Measurements from ENCODE around the gene CA6.
A peak's percentile ranks its signal among the peaks of the same experiment; 100 is the strongest.
"Not testable (repeated sequence)": the region's sequence is repeated elsewhere in the genome, so short reads cannot be mapped to it uniquely, and the experiment has no call there.

Gene CA6

DNA sequence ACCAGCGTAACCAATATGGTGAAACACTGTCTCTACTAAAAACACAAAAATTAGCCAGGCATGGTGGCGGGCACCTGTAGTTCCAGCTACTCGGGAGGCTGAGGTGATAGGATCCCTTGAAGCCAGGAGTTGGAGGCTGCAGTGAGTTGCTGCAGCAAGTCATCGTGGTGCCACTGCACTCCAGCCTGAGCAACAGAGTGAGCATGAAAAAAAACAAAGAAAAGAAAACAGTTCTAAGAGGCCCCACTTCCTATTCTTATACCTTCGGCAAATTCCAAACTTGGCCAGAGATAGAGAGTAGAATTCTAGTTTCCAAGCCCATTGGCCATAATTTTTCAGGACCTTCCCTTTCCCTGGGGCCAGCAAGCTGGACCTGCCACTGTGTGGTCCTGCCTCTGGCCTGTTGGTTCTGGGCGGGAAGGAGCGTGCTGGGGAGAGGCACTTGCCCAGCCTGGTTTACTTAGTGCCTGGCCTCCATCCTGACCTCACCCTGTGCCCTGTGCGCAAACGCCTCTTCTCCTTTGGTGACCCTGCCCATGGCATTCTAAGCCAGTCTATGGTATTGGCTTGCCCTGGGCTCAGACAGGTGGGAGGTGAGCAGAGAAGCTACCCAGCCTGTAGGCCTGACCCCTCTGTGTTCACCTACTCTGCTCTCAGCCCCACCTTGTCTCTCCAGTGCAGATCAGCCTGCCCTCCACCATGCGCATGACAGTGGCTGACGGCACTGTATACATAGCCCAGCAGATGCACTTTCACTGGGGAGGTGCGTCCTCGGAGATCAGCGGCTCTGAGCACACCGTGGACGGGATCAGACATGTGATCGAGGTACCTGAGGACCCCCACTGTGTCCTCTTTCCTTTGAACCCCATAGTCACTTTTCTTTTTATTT lies 11.0 kb downstream of the CA6 start:
- DNase-seq (ENCODE audit: extremely low spot score), result no peak
- POLR2A ChIA-PET, result no interaction called here
- CTCF ChIA-PET, result no interaction called here
- TF ChIP-seq ELF4 (IDR thresholded peaks at IDR 0.05) (no peak), ZNF384 (IDR thresholded peaks at IDR 0.05) (no peak), TARDBP (IDR thresholded peaks at IDR 0.05) (no peak), BHLHE40 (IDR thresholded peaks at IDR 0.05; ENCODE audit: borderline replicate concordance) (no peak), FOXK2 (IDR thresholded peaks at IDR 0.05) (no peak), HDGF (IDR thresholded peaks at IDR 0.05; ENCODE audit: borderline replicate concordance) (no peak), CTBP1 (IDR thresholded peaks at IDR 0.05; ENCODE audit: borderline replicate concordance) (no peak), SUZ12 (IDR thresholded peaks at IDR 0.05) (no peak), NFRKB (IDR thresholded peaks at IDR 0.05) (no peak)
- TF ChIP-seq, protein P1, sequence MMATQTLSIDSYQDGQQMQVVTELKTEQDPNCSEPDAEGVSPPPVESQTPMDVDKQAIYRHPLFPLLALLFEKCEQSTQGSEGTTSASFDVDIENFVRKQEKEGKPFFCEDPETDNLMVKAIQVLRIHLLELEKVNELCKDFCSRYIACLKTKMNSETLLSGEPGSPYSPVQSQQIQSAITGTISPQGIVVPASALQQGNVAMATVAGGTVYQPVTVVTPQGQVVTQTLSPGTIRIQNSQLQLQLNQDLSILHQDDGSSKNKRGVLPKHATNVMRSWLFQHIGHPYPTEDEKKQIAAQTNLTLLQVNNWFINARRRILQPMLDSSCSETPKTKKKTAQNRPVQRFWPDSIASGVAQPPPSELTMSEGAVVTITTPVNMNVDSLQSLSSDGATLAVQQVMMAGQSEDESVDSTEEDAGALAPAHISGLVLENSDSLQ (IDR thresholded peaks at IDR 0.05), result no peak

DNA sequence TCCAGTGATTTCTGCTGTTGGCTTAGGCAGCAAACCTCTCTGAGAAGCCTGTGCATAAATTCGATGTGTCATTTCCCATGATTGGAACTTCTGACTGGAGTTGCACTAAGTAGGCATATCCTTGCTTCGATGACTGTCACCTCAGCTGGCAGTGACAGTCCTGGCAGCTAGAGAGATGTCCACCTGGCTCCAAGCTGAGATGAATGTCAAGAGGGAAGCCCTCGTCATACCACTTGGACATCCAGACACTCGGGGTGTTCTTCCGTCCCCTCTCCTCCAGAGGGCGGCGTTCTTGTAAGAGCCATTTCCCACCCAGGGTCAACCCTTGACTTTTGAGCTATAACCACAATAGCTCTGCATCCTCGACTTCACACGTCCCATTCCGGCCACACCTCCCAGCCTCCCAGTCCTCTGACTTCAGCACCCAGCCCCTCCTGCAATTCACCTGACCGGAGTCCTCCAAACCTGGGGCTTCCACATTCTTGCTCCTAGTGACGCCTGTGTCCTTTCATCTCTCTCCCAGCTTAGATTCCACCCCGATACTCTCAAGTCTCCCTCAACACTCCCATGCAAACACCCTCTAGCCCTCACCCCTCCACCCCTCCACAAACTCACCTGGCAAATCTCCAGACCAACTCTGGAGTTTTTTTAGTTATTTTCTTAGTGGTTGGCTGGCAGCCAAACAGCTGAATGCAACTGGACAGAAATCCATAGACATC lies 17.3 kb downstream of the CA6 start:
- ChIA-PET POLR2A (interaction anchor here (0.8 kb wide), 1 partner anchor 42 kb away, joined by 3 read pairs; no protein-coding TSS in a partner anchor), CTCF (interaction anchor here (0.6 to 3.0 kb wide), 13 partner anchors 9 to 272 kb away, joined by 3 to 16 read pairs (median 4); partner anchors contain the start of gene H6PD)
- no peak for TF ChIP-seq FOXM1 (IDR thresholded peaks at IDR 0.05; ENCODE audit: borderline replicate concordance)
- TF ChIP-seq, protein P1 (IDR thresholded peaks at IDR 0.05), result no peak
- TF ChIP-seq BHLHE40 (IDR thresholded peaks at IDR 0.05; ENCODE audit: borderline replicate concordance), result no peak
- no peak for TF ChIP-seq ARNT (IDR thresholded peaks at IDR 0.05)
- no peak for TF ChIP-seq TARDBP (IDR thresholded peaks at IDR 0.05)
- TF ChIP-seq SUZ12 (IDR thresholded peaks at IDR 0.05), result no peak
- no peak for TF ChIP-seq NFRKB (IDR thresholded peaks at IDR 0.05)
- TF ChIP-seq CTBP1 (IDR thresholded peaks at IDR 0.05; ENCODE audit: borderline replicate concordance), result no peak
- TF ChIP-seq LEF1 (IDR thresholded peaks at IDR 0.05; ENCODE audit: borderline replicate concordance), result no peak
- TF ChIP-seq FOXK2 (IDR thresholded peaks at IDR 0.05), result no peak
- no peak for TF ChIP-seq FOXA1 (IDR thresholded peaks at IDR 0.05)
- no peak for TF ChIP-seq ZNF384 (IDR thresholded peaks at IDR 0.05)
- TF ChIP-seq SP1 (IDR thresholded peaks at IDR 0.05), result no peak
- TF ChIP-seq L3MBTL2 (conservative IDR thresholded peaks at IDR 0.05), result no peak
- no peak for TF ChIP-seq ELF4 (IDR thresholded peaks at IDR 0.05)

DNA sequence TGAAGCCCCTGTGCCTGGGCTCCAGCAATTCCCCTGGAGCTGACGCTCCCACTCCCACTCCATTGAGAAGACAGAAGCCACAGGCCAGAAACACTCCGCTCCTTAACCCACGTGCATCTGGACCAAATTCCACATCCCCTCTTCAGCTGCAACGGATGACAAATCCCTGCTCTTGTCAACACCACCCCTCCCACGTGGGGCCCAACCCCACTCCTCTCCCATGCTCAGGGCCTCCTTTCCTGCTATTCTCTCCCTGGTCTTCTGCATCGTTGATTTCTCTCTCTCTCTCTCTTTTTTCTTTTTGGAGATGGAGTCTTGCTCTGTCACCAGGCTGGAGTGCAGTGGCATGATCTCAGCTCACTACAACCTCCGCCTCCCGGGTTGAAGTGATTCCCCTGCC lies 18.3 kb downstream of the CA6 start:
- CTCF ChIA-PET, result interaction anchor here (0.6 to 3.0 kb wide), 7 partner anchors 10 to 138 kb away, joined by 3 to 16 read pairs (median 9); no protein-coding TSS in a partner anchor
- no peak for TF ChIP-seq FOXA1 (IDR thresholded peaks at IDR 0.05)
- no peak for TF ChIP-seq SUZ12 (IDR thresholded peaks at IDR 0.05)
- POLR2A ChIA-PET, result interaction anchor here (0.8 kb wide), 1 partner anchor 41 kb away, joined by 3 read pairs; no protein-coding TSS in a partner anchor
- DNase-seq (ENCODE audit: extremely low spot score), result no peak

More for the DNA sequence above, 17.3 kb downstream of the CA6 start:
- peak; percentile 76 for DNase-seq (ENCODE audit: extremely low spot score)

DNA sequence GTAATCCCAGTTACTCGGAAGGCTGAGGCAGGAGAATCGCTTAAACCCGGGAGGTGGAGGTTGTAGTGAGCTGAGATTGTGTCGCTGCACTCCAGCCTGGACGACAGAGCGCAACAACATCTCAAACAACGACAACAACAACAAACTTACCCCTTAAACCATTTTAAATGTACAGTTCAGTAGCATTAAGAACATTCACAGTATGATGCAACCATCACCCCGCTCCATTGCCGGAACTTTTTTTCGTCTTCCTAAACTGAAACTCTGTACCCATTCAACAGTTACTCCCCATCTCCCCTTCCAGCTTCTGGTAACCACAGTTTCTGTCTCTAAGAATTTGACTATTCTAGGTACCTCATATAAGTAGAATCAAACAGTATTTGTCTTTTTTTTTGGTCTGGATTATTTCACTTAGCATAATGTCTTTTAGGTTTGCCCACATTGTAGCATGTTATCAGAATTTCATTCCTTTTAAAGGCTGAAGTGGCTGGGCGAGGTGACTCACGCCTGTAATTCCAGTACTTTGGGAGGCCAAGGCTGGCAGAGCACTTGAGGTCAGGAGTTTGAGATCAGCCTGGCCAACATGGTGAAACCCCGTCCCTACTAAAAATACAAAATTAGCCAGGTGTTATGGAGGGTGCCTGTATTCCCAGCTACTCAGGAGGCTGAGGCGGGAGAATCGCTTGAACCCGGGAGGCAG lies 19.6 kb downstream of the CA6 start:
- POLR2A ChIA-PET, result no interaction called here
- TF ChIP-seq FOXA1 (IDR thresholded peaks at IDR 0.05) (no peak), LEF1 (IDR thresholded peaks at IDR 0.05; ENCODE audit: borderline replicate concordance) (no peak), BHLHE40 (IDR thresholded peaks at IDR 0.05; ENCODE audit: borderline replicate concordance) (no peak), NFRKB (IDR thresholded peaks at IDR 0.05) (no peak), L3MBTL2 (conservative IDR thresholded peaks at IDR 0.05) (no peak), SUZ12 (IDR thresholded peaks at IDR 0.05) (no peak), FOXM1 (IDR thresholded peaks at IDR 0.05; ENCODE audit: borderline replicate concordance) (no peak), ELF4 (IDR thresholded peaks at IDR 0.05) (no peak), CTBP1 (IDR thresholded peaks at IDR 0.05; ENCODE audit: borderline replicate concordance) (no peak), HDGF (IDR thresholded peaks at IDR 0.05; ENCODE audit: borderline replicate concordance) (no peak), TARDBP (IDR thresholded peaks at IDR 0.05) (no peak), SP1 (IDR thresholded peaks at IDR 0.05) (no peak), FOXK2 (IDR thresholded peaks at IDR 0.05) (no peak), ZNF384 (IDR thresholded peaks at IDR 0.05) (no peak), ARNT (IDR thresholded peaks at IDR 0.05) (no peak)
- TF ChIP-seq, protein P1 (IDR thresholded peaks at IDR 0.05), result no peak
- CTCF ChIA-PET, result interaction anchor here (3.0 kb wide), 1 partner anchor 40 kb away, joined by 16 read pairs; no protein-coding TSS in a partner anchor
- no peak for DNase-seq (ENCODE audit: extremely low spot score)

DNA sequence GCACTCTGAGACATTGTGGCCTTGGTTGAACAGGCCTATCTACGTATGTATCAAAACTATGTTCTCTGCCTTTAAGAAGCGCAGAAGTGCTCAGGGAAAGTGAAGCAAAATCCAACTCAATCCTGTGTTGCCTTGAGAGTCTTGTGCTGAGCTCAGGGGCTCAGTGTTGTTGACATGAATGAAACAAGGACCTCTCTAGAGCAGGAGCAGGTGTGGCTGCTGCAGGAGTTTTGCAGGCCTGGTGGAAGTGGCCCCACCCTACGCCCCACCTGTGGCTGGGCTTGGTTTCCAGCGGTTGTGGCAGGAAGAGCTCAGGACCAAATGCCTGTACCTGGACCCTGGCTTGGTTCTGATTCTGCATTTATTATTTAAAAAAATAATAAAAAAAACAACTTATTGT lies 20.9 kb downstream of the CA6 start:
- no peak for DNase-seq (ENCODE audit: extremely low spot score)
- TF ChIP-seq SP1 (IDR thresholded peaks at IDR 0.05), result no peak
- no peak for TF ChIP-seq TARDBP (IDR thresholded peaks at IDR 0.05)
- TF ChIP-seq HDGF (IDR thresholded peaks at IDR 0.05; ENCODE audit: borderline replicate concordance), result no peak
- no peak for TF ChIP-seq FOXK2 (IDR thresholded peaks at IDR 0.05)
- TF ChIP-seq, protein P1 (IDR thresholded peaks at IDR 0.05), result no peak
- no peak for TF ChIP-seq FOXM1 (IDR thresholded peaks at IDR 0.05; ENCODE audit: borderline replicate concordance)
- no peak for TF ChIP-seq LEF1 (IDR thresholded peaks at IDR 0.05; ENCODE audit: borderline replicate concordance)
- no peak for TF ChIP-seq ARNT (IDR thresholded peaks at IDR 0.05)
- no peak for TF ChIP-seq SUZ12 (IDR thresholded peaks at IDR 0.05)
- TF ChIP-seq L3MBTL2 (conservative IDR thresholded peaks at IDR 0.05), result no peak
- no peak for TF ChIP-seq FOXA1 (IDR thresholded peaks at IDR 0.05)
- TF ChIP-seq NFRKB (IDR thresholded peaks at IDR 0.05), result no peak
- TF ChIP-seq CTBP1 (IDR thresholded peaks at IDR 0.05; ENCODE audit: borderline replicate concordance), result no peak
- TF ChIP-seq ZNF384 (IDR thresholded peaks at IDR 0.05), result no peak
- no peak for TF ChIP-seq ELF4 (IDR thresholded peaks at IDR 0.05)
- no peak for TF ChIP-seq BHLHE40 (IDR thresholded peaks at IDR 0.05; ENCODE audit: borderline replicate concordance)
- ChIA-PET CTCF (no interaction called here), POLR2A (no interaction called here)

DNA sequence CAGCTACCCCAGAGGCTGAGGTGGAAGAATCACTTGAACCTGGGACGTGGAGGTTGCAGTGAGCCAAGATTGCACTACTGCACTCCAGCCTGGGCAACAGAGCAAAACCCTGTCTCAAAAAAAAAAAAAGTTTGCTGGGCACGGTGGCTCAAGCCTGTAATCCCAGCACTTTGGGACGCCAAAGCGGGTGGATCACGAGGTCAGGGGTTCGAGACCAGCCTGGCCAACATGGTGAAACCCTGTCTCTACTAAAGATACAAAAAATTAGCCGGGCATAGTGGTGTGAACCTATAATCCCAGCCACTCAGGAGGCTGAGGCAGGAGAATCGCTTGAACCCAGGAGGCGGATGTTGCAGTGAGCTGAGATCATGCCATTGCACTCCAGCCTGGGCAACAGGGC lies 23.2 kb downstream of the CA6 start:
- DNase-seq (ENCODE audit: extremely low spot score); CTCF ChIA-PET; POLR2A ChIA-PET: not testable (repeated sequence)
